HG02870 (cell line): Measurements from ENCODE around the gene COL25A1.

Experiments used
- ATAC-seq: cut with Tn5 transposase; IDR thresholded peaks from one replicate; pipeline ENCODE4 v1.9.1; 2021; ENCODE audit warnings: mild to moderate bottlenecking, moderate library complexity; ENCODE audit not compliant: unreplicated experiment

Gene COL25A1

DNA sequence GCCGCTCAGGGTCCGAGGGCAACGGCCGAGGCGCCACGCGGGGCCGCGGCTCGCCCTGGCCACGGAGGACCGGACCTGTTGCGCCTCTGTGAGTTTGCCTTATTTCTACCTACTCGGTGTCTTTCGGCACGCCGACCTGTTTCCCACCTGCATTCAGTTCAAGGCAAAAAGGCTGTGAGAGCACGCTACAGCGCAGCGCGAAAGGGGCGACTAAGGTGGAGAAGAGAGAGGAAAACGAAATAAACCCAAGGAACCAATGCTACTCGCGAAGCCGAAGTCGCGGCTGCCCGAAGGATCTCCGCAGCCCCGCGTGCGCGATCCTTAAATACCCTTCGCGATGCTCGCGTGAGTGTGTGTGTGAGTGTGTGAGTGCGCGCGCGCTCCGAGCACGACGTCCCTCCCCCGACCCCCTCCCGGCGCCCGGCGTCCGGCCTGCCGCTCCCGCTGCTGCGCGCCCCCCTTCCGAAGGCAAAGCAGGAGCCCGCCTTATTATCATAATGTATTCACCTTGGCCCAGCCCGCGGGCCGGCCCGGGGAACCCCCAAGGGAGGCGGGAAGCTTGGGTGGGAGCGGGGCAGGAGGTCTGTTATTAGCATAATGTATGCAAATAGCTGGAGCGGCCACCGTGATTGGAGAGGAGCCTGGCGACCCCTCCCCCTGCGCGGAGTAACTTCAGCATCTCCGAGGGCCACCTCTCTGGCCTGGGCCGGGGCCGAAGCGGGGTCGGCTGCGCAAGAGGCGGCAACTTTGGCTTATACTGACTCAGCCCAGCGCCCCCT lies at the start of gene COL25A1:
Gene COL25A1, minus strand, starts transcription at position 298 of the 779 bp plus-strand sequence.
- ATAC-seq: no peak

DNA sequence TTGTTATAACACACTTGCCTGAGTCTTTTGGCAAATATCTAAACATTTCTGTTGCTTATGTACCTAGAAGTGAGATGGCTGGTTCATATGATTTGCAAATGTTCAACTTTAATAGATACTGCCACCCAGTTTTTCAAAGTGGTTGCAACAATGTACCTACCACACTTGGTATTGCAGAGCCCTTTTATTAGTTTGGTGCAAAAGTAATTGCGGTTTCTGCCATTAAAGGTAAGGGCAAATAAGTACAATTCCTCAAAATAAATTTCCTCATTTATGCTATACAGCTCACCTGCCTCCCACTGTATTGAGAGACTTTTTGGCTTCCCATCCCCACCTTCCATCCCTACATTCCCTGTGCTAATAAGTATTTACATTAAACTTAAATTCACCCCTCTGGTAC lies 47.7 kb upstream of the COL25A1 start:
- ATAC-seq: no peak

DNA sequence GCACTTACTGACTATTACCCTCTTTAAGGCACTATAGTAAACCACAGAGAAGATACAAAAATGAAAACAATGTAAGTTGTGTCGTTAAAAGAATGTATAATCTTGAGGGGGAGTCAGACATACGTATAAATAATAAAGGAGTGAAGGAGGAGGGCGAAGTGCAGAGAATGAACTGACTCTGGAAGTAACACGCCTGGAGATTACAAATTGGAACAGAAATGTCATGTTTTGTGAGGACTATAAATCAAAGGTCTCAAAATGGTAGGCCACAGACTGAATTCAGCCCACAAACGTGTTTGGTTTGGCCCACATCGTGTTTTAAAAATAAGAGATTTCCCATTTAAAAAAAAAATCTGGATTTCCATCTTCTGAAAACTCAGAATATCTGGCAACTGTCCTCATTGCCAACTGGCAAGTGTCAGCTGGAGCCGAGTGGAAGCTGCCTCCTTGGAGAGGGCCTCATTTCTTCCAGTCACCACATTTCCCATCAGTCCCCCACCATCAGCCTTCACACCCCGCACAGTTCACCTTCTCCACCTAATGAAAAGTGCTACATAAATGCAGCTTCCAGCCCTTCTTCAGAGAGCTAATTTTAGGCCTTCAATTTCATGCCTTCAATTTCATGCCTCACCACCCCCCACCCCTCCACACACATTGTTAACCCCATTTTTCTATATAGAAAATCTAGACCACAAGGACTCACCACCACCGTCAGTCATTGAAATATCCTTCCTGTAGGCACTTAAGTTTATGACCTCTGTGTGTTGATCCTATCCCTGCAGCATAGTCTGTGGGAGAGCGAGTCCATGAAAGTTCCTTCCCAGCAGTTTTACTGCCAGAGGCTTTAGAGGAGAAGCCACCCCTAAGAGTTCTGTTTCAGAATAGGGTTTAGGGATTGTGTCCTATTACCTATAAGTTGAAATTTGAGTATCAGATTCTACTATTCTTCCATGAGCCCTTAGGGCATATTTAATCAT lies 32.0 kb upstream of the COL25A1 start:
- ATAC-seq: no peak

DNA sequence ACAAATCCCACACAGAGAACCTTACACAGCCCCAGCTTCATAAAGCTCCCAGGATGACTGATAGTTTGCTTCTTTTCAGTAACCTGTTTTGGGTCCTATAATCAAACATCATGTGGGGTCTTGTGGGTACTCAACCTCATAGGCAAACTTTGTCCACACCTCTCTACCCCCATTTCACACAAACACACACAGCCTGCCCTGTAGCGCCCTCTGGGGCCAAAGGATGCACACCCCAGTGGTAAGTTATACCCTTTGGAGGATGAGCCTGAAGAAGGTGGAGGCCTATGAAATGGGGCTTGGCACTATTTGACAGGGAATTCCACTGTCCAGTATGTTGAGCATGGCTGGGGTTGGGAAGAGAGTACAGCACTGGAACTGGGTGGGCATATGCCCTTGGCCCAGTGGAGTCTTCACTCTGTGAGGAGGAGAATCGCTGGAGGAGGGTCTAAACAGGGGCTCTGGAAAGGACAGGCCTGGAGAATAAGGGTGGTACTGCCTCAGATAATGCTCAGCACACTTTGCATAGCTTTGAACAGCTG lies 30.5 kb upstream of the COL25A1 start:
- no peak for ATAC-seq

DNA sequence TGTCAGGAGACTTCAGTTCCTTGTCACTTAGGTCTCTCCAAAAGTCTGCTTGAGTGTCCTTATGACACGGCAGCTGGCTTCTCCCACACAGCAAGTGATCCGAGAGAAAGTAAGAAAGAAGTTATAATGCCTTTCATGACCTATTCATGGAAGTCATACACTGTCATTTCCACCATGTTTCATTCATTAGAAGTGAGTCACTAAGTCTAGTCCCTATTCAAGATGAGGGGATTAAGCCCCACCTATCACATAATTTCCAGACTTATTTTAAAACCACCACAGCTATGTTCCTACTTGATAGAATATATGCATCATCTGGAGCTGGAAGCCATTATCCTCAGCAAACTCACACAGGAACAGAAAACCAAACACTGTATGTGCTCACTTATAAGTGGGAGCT lies 25.2 kb upstream of the COL25A1 start:
- ATAC-seq: no peak

DNA sequence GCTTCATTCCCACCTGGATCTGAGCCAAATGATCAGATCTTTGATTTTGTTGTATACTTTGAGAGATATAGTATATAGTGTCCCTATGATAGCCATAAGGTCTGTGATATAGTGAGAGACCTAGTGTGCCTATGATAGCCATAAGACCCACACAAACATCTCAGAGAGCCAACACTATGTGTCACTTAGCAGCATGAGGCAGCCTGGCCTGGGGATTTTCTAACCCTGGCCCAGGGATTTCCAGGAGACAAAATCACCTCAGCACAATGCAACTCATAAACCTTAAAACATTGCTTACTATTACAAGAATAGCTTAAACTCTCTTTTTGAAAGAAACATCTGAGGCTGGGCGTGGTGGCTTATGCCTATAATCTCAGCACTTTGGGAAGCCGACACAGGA lies 23.2 kb upstream of the COL25A1 start:
- ATAC-seq: no peak

DNA sequence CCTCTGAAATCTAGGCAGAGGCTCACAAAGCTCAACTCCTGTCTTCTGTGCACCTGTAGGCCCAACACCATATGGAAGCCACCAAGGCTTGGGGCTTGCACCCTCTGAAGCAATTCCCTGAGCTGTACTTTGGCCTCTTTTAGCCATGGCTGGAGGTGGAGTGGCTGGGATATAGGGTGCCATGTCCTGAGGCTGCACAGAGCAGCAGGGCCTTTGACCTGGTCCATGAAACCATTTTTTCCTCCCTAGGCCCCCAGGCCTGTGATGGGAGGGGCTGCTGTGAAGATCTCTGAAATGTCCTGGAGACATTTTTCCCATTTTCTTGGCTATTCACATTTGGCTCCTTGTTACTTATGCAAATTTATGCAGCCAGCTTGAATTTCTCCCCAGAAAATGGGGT lies 20.9 kb upstream of the COL25A1 start:
- ATAC-seq: no peak

DNA sequence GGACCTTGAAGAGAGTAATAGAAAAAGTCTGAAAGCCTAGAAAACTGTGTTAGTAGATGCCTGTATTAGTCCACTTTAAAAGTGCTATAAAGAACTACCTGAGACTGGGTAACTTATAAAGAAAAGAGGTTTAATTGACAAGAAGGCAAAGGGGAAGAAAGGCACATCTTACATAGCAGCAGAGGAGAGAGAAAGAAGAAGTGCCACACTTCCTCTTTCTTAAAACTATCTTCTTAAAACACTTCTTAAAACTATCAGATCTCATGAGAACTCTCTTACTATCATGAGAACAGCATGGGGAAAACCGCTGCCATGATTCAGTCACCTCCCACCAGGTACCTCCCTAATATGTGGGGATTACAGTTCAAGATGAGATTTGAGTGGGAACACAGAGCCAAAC lies 18.8 kb upstream of the COL25A1 start:
- no peak for ATAC-seq

DNA sequence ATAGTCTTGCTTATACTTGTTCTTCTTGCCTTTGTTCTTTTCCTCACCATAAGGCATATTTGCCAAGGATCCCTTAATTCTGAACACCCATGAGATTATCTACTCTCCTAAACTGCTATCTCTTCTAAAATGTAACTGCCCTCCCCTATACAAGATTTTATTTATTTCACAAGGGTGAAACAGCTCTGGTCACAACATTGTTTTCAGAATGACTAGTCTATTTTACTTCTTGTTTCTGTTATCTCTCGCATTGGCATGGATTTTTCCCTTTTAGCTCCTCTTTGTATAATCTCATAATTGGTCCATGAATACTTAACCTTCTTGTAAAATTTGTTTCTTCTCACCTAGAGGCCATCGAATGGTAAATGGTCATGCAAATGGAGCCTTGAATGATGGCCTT lies 17.2 kb upstream of the COL25A1 start:
- no peak for ATAC-seq

DNA sequence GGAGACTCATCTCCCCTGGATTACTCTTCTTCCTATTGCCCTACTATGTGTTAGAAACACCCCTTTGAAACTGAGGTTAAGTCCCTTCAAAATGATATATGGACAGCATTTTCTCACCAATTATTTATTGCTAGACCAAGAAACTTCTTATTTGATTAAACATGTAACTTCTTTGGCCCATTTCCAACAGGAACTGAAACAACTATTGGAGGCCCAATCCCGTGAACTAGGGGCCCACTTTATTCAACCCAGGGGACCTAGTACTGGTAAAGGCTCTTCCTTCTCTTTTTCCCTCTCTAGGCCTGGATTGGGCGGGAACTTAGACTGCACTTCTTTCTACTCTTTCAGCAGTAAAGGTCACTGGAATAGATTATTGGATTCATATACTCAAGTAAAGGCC lies 16.7 kb upstream of the COL25A1 start:
- no peak for ATAC-seq

DNA sequence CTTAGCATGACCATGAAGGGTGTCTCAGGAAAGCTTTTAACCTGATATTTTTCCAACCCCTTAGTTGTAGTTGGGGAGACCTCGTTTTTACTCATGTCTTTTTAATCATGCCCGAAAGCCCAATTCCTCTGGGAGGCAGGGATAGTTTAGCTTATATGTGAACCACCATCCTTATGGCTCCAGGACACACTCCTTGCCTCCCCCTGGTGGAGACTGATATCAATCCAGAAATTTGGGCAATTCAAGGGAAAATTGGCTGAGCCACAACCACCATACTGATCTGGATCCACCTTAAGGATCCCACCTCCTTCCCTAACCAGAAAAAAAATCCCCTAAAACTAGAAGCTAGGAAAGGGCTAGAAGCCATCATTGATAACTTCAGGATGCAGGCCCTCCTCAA lies 13.4 kb upstream of the COL25A1 start:
- no peak for ATAC-seq

DNA sequence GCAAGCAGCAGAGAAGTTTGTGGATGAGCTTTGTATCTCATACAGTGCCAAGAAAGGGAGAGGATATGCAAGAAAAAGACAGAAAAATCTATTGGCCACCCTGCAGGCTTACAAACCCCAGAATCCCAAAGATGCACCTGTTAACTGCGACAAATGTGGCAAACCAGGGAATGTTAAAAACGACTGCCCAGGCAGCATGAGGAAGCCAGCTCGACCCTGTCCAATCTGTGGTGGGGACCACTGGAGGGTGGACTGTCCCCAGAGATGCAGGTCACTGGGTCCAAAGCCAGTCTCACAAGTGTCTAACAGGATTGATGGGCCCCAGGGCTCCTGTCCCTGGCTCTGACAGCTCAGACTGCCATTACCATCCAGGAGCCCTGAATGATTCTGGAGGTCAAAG lies 12.9 kb upstream of the COL25A1 start:
- ATAC-seq: no peak

DNA sequence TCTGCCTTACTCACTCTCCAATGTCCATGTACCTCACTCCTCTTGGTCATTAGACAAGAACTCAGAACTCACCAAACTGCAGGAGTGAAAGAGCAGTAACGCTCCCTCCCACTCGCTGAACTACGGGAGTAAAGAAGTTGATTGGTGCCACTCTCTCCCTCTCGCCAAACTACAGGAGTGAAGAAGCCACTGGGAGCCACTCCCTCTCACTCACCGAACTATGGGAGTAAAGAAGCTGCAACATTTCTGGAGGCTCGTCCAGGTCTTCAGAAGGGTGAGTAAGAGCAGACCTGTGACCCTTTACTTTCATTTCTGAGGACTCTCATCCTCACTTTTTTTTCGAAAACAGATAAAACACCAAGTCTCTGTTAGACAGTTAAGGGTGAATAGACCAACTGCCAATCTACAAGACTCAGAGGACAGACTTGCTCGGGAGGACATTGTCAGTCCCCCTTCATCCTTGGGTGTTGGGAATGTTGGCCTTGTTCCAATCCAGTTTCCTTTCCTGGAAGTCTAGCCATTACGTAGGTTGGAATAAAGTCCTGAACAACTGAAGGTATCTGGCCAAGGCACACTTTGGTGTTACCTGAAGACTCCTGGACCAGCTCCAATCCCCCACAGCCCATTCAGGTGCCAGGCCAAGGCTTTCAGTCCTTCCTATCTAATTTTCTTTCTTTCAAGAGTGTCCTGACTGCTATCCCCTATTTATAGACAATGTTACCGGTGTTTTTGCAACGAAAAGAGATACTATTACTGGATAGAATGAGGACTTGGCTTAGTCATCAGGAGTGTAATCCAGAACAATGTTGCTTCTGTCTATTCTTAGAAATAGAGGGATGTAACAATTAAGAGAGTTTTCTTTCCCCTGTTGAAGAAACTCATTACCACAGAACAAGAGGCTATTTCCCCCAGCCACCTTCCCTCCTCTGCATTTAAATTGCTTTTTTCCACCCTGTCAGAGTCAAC lies 11.0 kb upstream of the COL25A1 start:
- no peak for ATAC-seq

DNA sequence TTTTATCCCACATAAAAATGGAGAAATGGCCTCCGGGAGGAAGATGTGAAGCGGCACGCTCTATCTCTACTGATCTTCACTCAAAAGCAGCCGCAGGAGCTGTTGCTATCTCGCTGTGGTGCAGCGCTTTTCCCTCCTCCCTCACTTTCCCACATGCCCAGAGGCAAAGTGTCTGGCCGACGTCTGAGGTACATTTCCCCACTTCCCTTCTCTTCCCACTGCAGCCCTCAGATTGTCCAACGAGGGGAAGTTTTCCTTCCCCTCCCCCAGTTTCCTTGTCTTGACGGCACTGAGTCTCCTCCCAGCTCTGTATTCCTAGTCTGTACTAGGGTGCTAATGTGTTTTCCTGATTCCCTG lies 660 bp upstream of the COL25A1 start:
- ATAC-seq: no peak

DNA sequence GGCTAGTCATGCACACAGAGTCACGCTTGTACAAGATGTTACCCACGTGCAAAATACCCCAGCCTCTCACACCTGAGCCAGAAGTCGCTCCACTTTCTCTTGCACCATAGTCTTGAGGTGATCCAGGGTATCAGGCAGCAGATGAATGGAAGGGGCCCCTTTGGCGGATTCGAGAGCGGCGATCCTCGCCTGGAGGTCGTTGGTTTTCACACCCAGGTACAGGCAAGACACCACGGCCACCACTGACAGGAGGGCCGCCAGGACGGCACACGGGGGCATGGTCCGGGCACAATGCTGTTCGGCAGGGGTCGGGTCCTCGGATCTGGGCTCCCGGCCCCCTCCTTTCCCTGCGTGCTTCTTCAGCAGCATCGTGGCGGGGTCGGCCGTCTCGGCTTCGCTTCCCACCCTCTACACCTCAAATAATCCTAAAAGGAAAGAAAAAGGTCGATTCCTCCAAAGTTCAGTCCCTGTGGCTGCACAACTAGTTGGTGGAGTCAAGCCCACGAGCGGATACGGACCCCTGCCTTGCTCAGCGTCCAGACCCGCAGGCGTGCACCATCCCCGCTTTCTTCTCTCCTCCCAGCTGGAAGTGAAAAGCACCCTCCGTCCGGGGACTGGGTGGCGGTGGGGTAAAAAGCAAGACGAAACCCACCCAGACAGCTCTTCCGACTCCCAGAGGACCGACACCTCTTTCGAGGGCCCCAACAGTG lies 652 bp downstream of the COL25A1 start:
- ATAC-seq: no peak

DNA sequence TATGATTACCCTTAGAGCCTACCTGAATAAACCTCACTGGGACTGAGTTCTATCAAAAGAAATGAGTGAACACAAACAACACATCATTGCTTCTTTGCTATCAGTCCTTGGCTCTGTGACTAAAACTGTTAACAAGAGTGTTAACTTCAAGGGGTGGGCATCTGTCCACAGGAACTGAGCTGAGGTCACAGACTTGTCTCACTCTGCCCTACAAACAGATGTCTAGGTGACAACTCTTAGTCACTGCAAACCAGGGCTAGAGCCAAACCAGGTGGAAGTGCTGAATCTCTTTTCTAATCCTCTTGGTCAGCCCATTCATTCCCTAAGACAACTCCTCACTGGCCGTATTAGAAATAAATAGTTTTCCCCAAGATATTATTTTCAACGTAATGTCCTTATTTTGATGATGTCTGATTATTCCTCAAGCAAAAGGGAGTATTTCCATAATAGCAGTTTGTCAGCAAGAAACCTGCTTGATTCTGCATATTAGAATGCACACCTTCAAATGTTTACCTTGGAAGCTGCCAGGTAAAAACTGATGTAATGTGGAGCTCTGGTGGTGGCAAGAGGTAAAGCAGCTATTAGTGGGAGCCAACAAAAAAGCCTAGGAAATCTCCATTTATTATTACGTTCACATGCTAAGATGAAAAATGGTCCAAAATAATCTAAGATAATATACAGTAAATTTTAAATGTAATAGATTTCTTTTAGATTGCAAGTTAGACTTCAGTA lies 4.0 kb downstream of the COL25A1 start:
- peak; percentile 36 for ATAC-seq

DNA sequence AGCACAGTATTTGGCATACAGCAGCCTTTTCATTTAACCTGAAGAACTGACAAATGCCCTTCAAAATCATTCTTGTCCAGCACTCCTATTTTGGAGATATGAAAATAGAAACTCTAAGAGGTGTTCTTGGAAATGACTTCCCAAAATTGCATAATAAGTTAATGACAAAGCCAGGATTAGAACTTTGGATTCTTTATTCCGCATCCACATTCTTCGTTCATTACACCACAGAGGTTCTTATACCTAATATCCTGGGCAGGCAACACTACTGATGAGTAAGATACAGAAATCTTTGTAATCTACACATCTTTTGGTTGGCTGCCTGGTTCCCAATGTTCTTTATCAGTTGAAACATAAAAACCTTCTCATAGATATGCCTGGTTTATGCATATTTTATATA lies 5.9 kb downstream of the COL25A1 start:
- ATAC-seq: no peak

DNA sequence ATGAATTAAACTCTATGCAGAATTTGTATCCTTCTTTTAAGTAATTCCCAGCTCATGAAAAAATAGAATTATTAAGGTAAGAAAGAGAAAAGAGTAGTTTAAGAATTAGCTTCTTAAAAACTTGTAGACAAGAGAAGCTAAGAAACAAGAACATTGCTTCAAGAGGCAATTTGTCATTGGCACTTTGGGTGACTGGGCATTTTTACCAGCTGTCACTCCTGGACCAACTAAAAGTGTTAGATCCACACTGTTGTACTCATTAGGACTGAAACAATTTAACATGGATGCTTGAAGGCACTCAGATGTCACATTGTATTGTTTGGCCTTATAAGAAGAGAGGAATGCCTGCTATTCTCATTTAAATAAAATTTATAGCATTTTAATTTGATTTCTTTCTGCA lies 7.4 kb downstream of the COL25A1 start:
- no peak for ATAC-seq

DNA sequence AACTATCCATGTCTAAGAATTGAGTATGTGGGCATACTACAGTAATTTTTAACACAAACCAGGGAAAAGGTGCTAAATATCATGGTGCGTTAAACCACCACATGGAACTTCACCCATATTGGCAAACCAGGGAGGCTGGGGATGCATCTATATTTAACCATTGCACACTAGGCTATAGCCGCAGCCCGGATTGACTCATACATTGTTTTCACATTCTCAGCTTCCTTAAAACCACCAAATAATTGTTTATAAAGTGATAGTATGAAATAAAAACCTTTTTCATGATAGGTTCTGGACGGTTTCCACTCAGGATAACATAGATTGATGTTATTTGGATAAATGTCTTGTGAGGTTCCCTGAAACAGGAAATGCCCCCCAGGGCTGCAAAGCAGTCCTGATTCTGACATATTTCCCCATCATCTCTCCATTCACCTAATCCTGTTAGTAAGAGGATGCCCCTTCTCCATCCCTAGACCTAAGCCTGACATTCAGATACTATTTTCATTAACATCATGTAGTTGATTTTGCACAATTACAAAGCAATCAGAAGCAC lies 7.9 kb downstream of the COL25A1 start:
- ATAC-seq: no peak
